Measurements from ENCODE around the gene TXNL4B. TPM values are rescaled to one million over a fixed set of nuclear protein-coding genes. Genes with fewer than 3 reads are reported as not detected.
"Not testable (repeated sequence)": the region's sequence is repeated elsewhere in the genome, so short reads cannot be mapped to it uniquely, and the experiment has no call there.

Gene TXNL4B
- total RNA-seq, 4 donors from 2014 or later, result 6.0 to 13.7 (median 10.0) TPM

DNA sequence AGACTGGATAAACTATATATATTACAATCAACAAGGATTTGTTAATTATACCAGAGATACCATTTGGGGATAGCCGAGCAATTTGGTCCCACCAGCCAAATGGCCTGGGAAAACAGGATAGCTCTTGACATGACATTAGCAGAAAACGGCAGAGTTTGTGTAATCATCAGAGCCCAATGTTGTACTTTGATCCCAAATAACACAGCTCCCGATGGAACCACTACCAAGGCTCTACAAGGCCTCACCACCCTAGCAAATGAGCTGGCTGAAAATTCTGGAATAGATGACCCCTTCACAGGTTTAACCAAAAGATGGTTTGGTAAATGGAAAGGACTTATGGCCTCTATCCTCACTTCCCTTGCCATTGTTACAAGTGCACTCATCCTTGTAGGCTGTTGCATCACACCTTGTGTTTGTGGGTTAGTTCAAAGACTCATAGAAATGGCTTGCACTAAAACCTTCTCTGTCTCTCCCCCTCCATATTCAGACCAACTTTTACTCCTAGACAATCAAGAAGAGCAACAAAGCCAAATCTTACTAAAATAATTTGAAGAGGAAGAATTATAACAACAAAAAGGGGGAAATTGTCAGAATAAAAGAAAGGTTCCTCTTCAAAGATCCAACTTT, 9.5 kb downstream of the TXNL4B start:
- no peaks in the 10 kb centered on the region for H3K4me1 ChIP-seq
- in situ Hi-C loops (cut with MboI; ENCODE audit: low sequenced_read_pairs in 4 of 4), result no loop called here
- H3K9me3 ChIP-seq, result no peaks in the 10 kb centered on the region
- H3K4me3 ChIP-seq, result no peak overlapping the region
- H3K27ac ChIP-seq, result no peak overlapping the region
- no peaks in the 10 kb centered on the region for H3K27me3 ChIP-seq
- DNase-seq, result no peak
- intact Hi-C loops (cut with DNase I; ENCODE audit: low total_unique reads), result no loop called here
- ATAC-seq, result no peak
- TF ChIP-seq, protein P1, sequence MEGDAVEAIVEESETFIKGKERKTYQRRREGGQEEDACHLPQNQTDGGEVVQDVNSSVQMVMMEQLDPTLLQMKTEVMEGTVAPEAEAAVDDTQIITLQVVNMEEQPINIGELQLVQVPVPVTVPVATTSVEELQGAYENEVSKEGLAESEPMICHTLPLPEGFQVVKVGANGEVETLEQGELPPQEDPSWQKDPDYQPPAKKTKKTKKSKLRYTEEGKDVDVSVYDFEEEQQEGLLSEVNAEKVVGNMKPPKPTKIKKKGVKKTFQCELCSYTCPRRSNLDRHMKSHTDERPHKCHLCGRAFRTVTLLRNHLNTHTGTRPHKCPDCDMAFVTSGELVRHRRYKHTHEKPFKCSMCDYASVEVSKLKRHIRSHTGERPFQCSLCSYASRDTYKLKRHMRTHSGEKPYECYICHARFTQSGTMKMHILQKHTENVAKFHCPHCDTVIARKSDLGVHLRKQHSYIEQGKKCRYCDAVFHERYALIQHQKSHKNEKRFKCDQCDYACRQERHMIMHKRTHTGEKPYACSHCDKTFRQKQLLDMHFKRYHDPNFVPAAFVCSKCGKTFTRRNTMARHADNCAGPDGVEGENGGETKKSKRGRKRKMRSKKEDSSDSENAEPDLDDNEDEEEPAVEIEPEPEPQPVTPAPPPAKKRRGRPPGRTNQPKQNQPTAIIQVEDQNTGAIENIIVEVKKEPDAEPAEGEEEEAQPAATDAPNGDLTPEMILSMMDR (IDR thresholded peaks at IDR 0.05 in 4 of 5, conservative IDR thresholded peaks at IDR 0.05 in 1 of 5), result no peak
- H3K36me3 ChIP-seq, result peaks cover 4 to 44% of the 10 kb centered on the region in 2 donors

DNA sequence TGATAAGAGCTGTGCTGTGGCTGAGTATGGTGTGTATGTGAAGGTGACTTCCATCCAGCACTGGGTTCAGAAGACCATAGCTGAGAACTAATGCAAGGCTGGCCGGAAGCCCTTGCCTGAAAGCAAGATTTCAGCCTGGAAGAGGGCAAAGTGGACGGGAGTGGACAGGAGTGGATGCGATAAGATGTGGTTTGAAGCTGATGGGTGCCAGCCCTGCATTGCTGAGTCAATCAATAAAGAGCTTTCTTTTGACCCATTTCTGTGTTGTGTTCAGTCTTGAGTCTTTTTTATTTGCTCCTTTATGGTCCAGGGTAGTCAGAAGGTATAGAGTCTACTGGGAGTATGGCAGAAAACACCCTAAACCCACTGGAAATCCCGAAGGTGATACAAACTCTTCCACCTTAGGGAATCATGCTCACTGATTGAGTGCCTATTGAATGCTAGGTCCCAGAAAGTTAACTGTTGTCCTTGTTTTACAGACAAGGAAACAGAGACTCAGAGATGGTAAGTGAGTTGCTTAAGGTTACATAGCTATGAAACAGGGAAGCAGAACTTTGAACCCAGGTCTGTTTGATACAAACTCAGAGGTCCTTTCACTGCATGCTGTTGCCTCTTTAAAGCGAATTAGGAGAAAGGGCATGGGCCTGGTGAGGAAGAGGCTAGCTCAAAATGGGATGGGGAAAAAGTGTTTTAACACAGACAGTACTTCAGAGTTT, 16.3 kb downstream of the TXNL4B start:
- H3K36me3 ChIP-seq; H3K9me3 ChIP-seq; in situ Hi-C loops (cut with MboI; ENCODE audit: low sequenced_read_pairs in 4 of 4); H3K27ac ChIP-seq; DNase-seq; intact Hi-C loops (cut with DNase I; ENCODE audit: low total_unique reads); H3K4me3 ChIP-seq; ATAC-seq; H3K27me3 ChIP-seq: not testable (repeated sequence)
- H3K4me1 ChIP-seq, result peaks cover 12 to 20% of the 10 kb centered on the region in 2 donors

DNA sequence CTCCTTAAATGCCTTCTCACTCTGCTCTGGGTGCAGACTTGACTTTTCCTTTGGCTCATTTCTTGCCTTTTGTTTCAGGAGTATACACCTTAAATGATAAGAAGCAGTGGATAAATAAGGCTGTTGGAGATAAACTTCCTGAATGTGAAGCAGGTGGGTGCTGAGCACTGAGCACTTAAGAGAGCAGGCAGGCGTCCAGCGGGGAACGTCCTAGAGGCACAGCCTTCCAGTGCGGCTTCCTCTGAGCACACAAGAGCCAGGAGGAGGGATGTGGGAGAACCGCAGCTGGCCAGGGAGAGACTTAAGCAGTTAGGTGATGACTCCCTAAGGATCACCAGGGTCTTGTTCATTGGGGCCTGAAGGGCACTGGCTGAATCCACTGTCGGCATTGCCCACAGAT, 18.4 kb downstream of the TXNL4B start:
- H3K36me3 ChIP-seq; intact Hi-C loops (cut with DNase I; ENCODE audit: low total_unique reads); H3K27me3 ChIP-seq; H3K9me3 ChIP-seq; ATAC-seq; H3K27ac ChIP-seq; in situ Hi-C loops (cut with MboI; ENCODE audit: low sequenced_read_pairs in 4 of 4); DNase-seq; H3K4me3 ChIP-seq: not testable (repeated sequence)
- H3K4me1 ChIP-seq, result peaks cover 12 to 20% of the 10 kb centered on the region in 2 donors

DNA sequence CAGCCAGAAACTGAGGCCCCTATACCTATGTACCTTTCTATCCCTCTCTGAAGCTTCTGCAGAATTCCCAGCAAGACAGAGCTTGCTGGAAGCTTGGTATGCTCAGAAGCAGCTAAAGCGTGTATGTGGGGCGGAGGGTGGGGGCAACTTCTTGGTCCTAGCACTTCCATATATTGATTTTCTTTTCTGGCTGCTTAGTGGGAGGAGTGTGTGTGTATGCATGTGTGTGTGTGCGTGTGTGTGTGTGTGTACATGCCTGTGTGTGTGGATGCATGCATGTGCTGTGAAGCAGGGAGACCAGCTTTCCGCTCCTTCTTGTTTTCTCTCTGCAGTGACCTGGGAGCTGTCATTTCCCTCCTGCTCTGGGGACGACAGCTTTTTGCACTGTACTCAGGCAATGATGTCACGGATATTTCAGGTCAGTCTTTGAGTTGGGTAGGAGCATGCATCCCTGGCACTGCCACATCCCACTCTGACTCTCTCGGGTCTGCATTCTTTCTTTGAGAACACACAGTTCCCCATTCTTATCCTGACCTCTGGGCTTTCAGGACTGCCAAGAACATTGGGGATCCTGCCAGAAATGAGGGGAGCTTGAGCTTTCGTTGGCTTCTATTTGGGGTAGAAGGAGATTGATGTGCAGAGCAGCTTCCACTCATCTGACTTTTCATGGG, 19.7 kb downstream of the TXNL4B start:
- peak in 1 of 2 donors; percentile 37 for DNase-seq
- peak; percentile 56 to 78 for ATAC-seq
- peak overlapping the region in 1 of 4 donors; percentile 13 for H3K27ac ChIP-seq
- intact Hi-C loops (cut with DNase I; ENCODE audit: low total_unique reads), result no loop called here
- H3K4me3 ChIP-seq, result no peak overlapping the region
- in situ Hi-C loops (cut with MboI; ENCODE audit: low sequenced_read_pairs in 4 of 4), result no loop called here
- H3K27me3 ChIP-seq, result no peaks in the 10 kb centered on the region
- no peak for TF ChIP-seq POLR2A (IDR thresholded peaks at IDR 0.05)
- TF ChIP-seq, protein P1 (IDR thresholded peaks at IDR 0.05 in 4 of 5, conservative IDR thresholded peaks at IDR 0.05 in 1 of 5), result no peak
- peaks cover 12 to 20% of the 10 kb centered on the region in 2 donors for H3K4me1 ChIP-seq
- no peaks in the 10 kb centered on the region for H3K36me3 ChIP-seq
- H3K9me3 ChIP-seq, result no peaks in the 10 kb centered on the region

DNA sequence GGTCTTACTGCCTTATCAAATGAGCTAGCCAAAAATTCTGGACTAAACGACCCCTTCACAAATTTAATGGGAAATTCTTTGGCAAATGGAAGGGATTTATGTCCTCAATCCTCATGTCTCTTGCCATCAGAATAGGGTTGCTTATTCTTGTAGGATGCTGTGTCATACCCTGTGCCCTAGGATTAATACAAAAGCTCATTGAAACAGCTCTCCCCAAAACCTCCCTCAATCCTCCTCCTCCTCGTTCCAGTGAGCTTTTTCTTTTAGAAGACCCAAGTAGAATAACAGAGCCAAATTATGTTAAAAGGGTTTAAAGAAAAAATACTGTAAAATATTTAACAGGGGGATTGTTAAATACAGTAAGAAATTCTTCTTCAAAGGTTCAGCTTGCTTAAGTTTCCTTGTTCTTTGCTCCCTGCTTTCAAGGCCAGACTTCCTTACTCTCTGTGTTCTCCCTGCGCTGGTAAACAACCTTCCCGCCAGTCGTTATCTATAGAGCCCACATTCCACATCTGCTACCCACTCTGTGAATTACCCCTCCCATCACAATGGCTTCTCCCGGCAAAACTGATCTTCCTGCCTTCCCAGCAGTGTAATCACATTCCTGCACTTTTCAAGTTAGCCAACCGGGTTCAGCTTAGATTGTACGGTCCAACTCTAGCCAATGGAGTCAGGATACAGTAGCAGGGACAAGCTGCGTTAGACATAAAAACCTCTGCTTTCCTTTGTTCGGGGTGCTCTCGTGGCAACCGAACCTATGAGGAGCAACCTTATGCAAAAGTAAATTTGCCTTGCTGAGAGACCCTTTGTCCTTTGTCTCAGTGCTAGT, 20.7 kb downstream of the TXNL4B start:
- Histone ChIP-seq H3K9me3 (no peaks in the 10 kb centered on the region), H3K27me3 (no peaks in the 10 kb centered on the region), H3K4me1 (peaks cover 12 to 20% of the 10 kb centered on the region in 2 donors), H3K4me3 (no peak overlapping the region), H3K27ac (no peak overlapping the region), H3K36me3 (no peaks in the 10 kb centered on the region)
- ATAC-seq, result no peak
- TF ChIP-seq POLR2A (IDR thresholded peaks at IDR 0.05), result no peak
- TF ChIP-seq, protein P1 (IDR thresholded peaks at IDR 0.05 in 4 of 5, conservative IDR thresholded peaks at IDR 0.05 in 1 of 5), result no peak
- in situ Hi-C loops (cut with MboI; ENCODE audit: low sequenced_read_pairs in 4 of 4) (no loop called here), intact Hi-C loops (cut with DNase I; ENCODE audit: low total_unique reads) (no loop called here)
- DNase-seq, result no peak
